ENCODE measurements around the gene ZMIZ2. TPM values are rescaled to one million over a fixed set of nuclear protein-coding genes. Genes with fewer than 3 reads are reported as not detected.
A peak's percentile ranks its signal among the peaks of the same experiment; 100 is the strongest.

Gene ZMIZ2
- total and polyA plus RNA-seq, 9 of the 15 experiments (the other 6 are each of a cell fraction or from before 2014, with no cell fraction given), result 0.13 to 40.3 (median 4.9) TPM

- no peaks in the 10 kb centered on the region for H3K27me3 ChIP-seq (ENCODE audit: control insufficient read depth in 2 of 2, insufficient read depth in 2 of 2, low read length in 2 of 2)
- WGBS (ENCODE audit: insufficient coverage, low coverage, missing lambda C conversion rate), result 92% methylated on average over 1 of the region's 1 CpG
- no peaks in the 10 kb centered on the region for H4K20me1 ChIP-seq (replicated peaks; ENCODE audit: control insufficient read depth, insufficient read depth, low read length)
- no peaks in the 10 kb centered on the region for H3K36me3 ChIP-seq (ENCODE audit: control insufficient read depth, insufficient read depth, low read length)
- no peak overlapping the region for H3K4me3 ChIP-seq
- ChIA-PET CTCF (ENCODE audit: low intra/inter-chr PET ratio) (interaction anchor here (0.6 kb wide), 1 partner anchor 62 kb away, joined by 3 read pairs; no protein-coding TSS in a partner anchor), POLR2A (no interaction called here)
- intact Hi-C loops (cut with micrococcal nuclease) (no loop called here), in situ Hi-C loops (cut with MboI) (no loop called here)
- H3K9me1 ChIP-seq (ENCODE audit: control insufficient read depth, insufficient read depth, low read length), result no peaks in the 10 kb centered on the region
- FAIRE-seq (no peak), ATAC-seq (peak; percentile 77), DNase-seq (ENCODE audit: extremely low read depth in 1 of 4, low spot score in 3 of 4) (peak in 2 of 4 experiments; percentile 12 to 33)
- H3K9me3 ChIP-seq (replicated peaks; ENCODE audit: control insufficient read depth, insufficient read depth, low read depth, low read length), result no peaks in the 10 kb centered on the region
- H3K4me1 ChIP-seq (replicated peaks in 1 of 2; ENCODE audit: control insufficient read depth in 2 of 2, insufficient read depth in 2 of 2, low read length in 2 of 2), result peaks cover 0 to 15% of the 10 kb centered on the region in 2 experiments; a peak in 4 of 5 replicates
- H3K4me2 ChIP-seq (ENCODE audit: insufficient read depth, low read length), result no peak overlapping the region
- no TSS peak for BruUV-seq (replicated peaks)
- H2AFZ ChIP-seq (ENCODE audit: low read depth, low read length), result no peak overlapping the region
- H3K9ac ChIP-seq (ENCODE audit: insufficient read depth in 1 of 2, low read depth in 2 of 2, low read length in 2 of 2), result no peak overlapping the region
- no peak overlapping the region for H3K27ac ChIP-seq (ENCODE audit: extremely low read depth, low read depth, low read length)
- no peaks in the 10 kb centered on the region for H3K79me2 ChIP-seq (ENCODE audit: control insufficient read depth, insufficient read depth, low read length)
- TF ChIP-seq ZNF316 (IDR thresholded peaks at IDR 0.05) (peak; percentile 41; the same call in 1 of the 2 replicates), C11orf30 (IDR thresholded peaks at IDR 0.05; ENCODE audit: low read depth) (peak; percentile 7; the same call in 1 of the 2 replicates), BRD4 (IDR thresholded peaks at IDR 0.05) (no peak), MECOM (CRISPR knock-in tag; IDR thresholded peaks at IDR 0.05) (no peak), NFE2 (IDR thresholded peaks at IDR 0.05; ENCODE audit: low read depth) (peak; percentile 65), ZBTB49 (CRISPR knock-in tag; IDR thresholded peaks at IDR 0.05; ENCODE audit: borderline replicate concordance) (no peak), ZNF384 (IDR thresholded peaks at IDR 0.05; ENCODE audit: low read depth, low read length) (peak; percentile 36; the same call in 1 of the 2 replicates)
Measured at GRCh38 chr7:44727937-44728262, 20.7 kb upstream of the ZMIZ2 start.
